ENCODE results near the gene RYR3.

GRCh38 chr15:33317896-33318295, 7.1 kb downstream of the RYR3 start:
- TF ChIP-seq CTCF (IDR thresholded peaks at IDR 0.05): no peak
- no peak for TF ChIP-seq POLR2A (IDR thresholded peaks at IDR 0.05)
